Measurements from ENCODE around the gene NUDT21.

DNA sequence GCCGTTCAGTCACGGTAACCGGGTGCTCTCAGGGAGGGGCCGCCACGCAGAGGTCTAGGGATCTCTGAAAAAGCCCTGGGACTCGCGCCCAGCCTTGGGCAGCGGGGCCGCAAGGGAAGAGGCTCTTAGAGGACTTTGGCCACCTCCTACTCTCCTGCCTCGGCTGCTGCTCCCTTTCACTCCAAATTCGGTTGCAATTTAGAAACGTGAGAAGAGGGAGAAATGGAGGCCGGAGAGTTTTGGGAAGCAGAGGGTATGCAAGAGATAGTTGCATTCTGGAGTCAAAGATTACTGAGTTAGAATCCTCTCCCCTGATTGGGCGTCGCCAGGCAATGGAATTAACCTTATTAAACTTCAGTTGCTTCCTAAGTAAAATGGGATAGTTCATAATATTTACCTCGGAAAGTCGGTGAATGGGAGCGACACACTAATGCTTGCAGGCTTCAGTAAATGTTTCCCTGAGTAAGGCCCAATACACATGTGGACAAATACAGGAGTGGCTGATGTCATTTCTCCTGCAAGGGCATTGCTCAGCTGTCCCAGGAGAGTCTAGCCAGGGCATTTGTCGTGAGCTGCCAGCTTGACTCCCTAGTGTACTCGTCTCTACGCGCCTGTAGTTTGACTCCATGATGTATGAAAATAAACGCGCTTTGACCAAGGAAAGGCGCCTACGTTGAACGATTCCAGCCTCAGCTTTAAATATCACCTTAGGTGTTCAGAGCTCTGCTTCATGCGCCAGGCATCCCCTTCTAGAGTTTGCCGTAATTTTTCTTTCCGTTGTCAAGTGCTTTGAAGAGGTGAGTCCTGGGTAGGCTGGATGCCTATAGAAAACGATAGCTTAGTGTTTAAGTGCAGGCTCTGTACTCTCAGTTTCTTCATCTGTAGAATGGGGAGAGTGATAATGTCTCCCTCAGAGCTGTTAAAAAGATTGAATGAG is 889 bp upstream of the NUDT21 start:
- TF ChIP-seq, protein P1, sequence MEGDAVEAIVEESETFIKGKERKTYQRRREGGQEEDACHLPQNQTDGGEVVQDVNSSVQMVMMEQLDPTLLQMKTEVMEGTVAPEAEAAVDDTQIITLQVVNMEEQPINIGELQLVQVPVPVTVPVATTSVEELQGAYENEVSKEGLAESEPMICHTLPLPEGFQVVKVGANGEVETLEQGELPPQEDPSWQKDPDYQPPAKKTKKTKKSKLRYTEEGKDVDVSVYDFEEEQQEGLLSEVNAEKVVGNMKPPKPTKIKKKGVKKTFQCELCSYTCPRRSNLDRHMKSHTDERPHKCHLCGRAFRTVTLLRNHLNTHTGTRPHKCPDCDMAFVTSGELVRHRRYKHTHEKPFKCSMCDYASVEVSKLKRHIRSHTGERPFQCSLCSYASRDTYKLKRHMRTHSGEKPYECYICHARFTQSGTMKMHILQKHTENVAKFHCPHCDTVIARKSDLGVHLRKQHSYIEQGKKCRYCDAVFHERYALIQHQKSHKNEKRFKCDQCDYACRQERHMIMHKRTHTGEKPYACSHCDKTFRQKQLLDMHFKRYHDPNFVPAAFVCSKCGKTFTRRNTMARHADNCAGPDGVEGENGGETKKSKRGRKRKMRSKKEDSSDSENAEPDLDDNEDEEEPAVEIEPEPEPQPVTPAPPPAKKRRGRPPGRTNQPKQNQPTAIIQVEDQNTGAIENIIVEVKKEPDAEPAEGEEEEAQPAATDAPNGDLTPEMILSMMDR (IDR thresholded peaks at IDR 0.05) = no peak
- no peak for TF ChIP-seq POLR2A (IDR thresholded peaks at IDR 0.05)
